Keratinocyte (primary cell): ENCODE data around the gene GRK3.

Experiments
- CTCF ChIP-seq, 3 experiments: IDR thresholded peaks in 1 of 3; conservative IDR thresholded peaks in 1 of 3; optimal IDR thresholded peaks in 1 of 3; 2 replicates in 2 of 3; 3 replicates in 1 of 3; pipeline versions ENCODE3 to v1.5.1; 2011; ENCODE audit warnings: low read length in 3 of 3, mild to moderate bottlenecking in 3 of 3, moderate library complexity in 2 of 3, control low read depth in 1 of 3, inconsistent platforms in 1 of 3; ENCODE audit not compliant: insufficient read depth in 2 of 3; ENCODE audit errors: extremely low read depth in 1 of 3
- EZH2 ChIP-seq: IDR thresholded peaks from one replicate; pipeline ENCODE4 v1.6.1; 2012; ENCODE audit warnings: inconsistent platforms, mild to moderate bottlenecking, low read length, moderate library complexity

- TF ChIP-seq EZH2 (no peak), CTCF (optimal IDR thresholded peaks at IDR 0.05 in 1 of 3, IDR thresholded peaks at IDR 0.05 in 1 of 3, conservative IDR thresholded peaks at IDR 0.05 in 1 of 3; ENCODE audit: extremely low read depth in 1 of 3, insufficient read depth in 2 of 3, low read length in 3 of 3) (no peak)
Measured at GRCh38 chr22:25540166-25540907, 24.1 kb upstream of the GRK3 start.
